Measurements from ENCODE around the gene RNU4-1.

RNU4-1 gene

DNA sequence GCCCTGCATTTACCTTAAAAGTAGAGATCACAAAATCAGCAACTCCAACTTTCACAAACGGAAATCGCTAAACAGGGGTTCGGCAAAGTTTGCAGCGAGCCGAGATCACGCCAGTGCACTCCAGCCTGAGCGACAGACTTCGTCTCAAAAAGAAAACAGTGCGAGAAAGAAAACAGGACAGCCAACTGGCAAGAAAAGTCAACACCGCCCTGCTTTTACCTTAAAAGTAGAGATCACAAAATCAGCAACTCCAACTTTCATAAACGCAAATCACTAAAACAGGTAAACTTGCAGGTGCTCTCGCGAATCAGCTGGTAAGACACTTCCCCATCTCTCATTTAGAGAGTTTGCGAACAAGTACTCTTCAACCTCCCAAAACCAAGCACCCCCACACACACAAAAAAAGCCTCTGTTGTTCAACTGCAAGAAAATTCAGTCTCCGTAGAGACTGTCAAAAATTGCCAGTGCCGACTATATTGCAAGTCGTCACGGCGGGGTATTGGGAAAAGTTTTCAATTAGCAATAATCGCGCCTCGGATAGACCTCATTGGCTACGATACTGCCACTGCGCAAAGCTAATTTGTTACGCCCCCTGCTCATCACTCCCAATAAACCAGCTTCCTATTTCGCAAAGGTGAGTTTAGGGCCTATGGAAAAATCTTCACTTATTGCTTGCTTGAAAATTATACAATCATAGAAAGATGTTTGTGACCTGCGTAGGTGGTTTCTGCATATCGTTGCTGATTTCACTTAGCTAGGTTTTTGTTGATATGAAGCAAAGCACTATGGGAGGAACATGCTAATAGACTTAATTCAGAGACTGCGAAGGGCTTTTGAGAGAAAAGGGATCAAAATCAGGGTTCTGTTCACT, at the start of gene RNU4-1:
Gene RNU4-1 (minus strand): TSS at position 577 of the 871 bp plus-strand sequence.
- H2AFZ ChIP-seq (ENCODE audit: low read length) = peak within 1 kb of the TSS; percentile 65; the same call in 1 of the 2 replicates

DNA sequence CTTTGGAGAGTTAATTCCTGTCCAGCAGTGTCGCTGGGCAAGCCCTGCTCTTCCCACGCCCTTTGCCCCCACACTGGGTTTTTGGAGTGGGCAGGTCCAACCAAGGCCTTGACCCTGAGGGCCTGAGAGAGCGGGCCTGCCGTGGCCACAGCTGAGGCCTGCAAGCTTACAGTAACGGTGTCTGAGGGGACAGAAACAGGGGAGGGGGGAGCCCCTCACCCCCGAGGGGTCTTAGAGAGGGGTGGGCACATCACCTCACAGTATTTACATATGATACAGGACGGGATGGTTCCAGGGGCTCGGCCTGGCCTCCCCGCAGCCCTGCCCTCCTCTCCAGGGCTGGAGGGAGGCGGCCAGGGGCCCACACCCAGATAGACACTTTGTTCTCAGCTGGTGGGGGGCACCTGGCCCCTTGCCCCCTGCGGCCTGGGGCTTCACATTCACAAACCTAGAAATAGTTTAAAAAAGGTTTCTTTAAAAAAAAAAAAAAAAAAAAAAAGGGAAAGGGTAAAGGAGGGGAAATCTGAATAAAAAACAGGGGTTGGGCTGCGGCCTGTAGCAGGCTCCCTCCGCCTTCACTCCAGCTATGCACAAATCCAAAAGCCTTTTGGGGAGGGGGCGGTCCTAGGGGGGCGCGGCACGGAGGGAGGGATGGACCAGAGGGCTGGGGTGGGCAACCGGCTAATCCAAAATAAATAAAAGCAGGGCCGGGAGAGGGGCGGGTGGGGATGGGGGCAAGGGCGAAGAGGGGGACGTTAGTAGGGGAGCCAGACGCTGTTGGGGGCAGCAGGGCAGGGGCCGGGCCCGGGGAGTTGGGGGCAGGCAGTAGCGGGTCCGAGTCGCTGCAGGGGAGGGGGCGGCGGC, 49.4 kb upstream of the RNU4-1 start:
- Histone ChIP-seq H3K27ac (ENCODE audit: low read length) (no peak overlapping the region), H4K20me1 (ENCODE audit: insufficient read depth, low read length) (no peaks in the 10 kb centered on the region), H3K9me3 (replicated peaks; ENCODE audit: insufficient read depth, low read length) (no peaks in the 10 kb centered on the region), H3K4me2 (ENCODE audit: low read depth, low read length) (no peak overlapping the region), H3K9ac (ENCODE audit: low read length) (no peak overlapping the region), H3K79me2 (ENCODE audit: low read length) (no peaks in the 10 kb centered on the region), H3F3A (ENCODE audit: insufficient read depth, low read length) (no peaks in the 10 kb centered on the region), H3K9me2 (replicated peaks; ENCODE audit: insufficient read depth, low read length) (no peaks in the 10 kb centered on the region), H3K4me3 (ENCODE audit: low read length) (no peak overlapping the region), H3K4me1 (ENCODE audit: low read length) (no peaks in the 10 kb centered on the region), H2AFZ (ENCODE audit: low read length) (no peak overlapping the region), H3K27me3 (replicated peaks; ENCODE audit: insufficient read depth, low read length) (no peaks in the 10 kb centered on the region), H3K36me3 (replicated peaks; ENCODE audit: insufficient read depth, low read length) (no peaks in the 10 kb centered on the region)
- no peak for DNase-seq
- TF ChIP-seq EZH2 (optimal IDR thresholded peaks at IDR 0.05; ENCODE audit: low read depth, low read length) (no peak), EZH2phosphoT487 (IDR thresholded peaks at IDR 0.05; ENCODE audit: low read length) (no peak)
- TF ChIP-seq, protein P1, sequence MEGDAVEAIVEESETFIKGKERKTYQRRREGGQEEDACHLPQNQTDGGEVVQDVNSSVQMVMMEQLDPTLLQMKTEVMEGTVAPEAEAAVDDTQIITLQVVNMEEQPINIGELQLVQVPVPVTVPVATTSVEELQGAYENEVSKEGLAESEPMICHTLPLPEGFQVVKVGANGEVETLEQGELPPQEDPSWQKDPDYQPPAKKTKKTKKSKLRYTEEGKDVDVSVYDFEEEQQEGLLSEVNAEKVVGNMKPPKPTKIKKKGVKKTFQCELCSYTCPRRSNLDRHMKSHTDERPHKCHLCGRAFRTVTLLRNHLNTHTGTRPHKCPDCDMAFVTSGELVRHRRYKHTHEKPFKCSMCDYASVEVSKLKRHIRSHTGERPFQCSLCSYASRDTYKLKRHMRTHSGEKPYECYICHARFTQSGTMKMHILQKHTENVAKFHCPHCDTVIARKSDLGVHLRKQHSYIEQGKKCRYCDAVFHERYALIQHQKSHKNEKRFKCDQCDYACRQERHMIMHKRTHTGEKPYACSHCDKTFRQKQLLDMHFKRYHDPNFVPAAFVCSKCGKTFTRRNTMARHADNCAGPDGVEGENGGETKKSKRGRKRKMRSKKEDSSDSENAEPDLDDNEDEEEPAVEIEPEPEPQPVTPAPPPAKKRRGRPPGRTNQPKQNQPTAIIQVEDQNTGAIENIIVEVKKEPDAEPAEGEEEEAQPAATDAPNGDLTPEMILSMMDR (IDR thresholded peaks at IDR 0.05; ENCODE audit: low read length) = no peak

More for the DNA sequence above, at the start of gene RNU4-1:
- Histone ChIP-seq H3K9me2 (replicated peaks; ENCODE audit: insufficient read depth, low read length) (no peaks in the 10 kb centered on the region), H3K9ac (ENCODE audit: low read length) (peak within 1 kb of the TSS; percentile 96), H3K4me1 (ENCODE audit: low read length) (no peaks in the 10 kb centered on the region), H3K4me2 (ENCODE audit: low read depth, low read length) (peak within 1 kb of the TSS; percentile 92), H3K4me3 (ENCODE audit: low read length) (peak within 1 kb of the TSS; percentile 59), H3K79me2 (ENCODE audit: low read length) (no peaks in the 10 kb centered on the region), H3K27me3 (replicated peaks; ENCODE audit: insufficient read depth, low read length) (no peaks in the 10 kb centered on the region), H3K27ac (ENCODE audit: low read length) (peak within 1 kb of the TSS; percentile 97), H4K20me1 (ENCODE audit: insufficient read depth, low read length) (no peaks in the 10 kb centered on the region), H3K9me3 (replicated peaks; ENCODE audit: insufficient read depth, low read length) (no peaks in the 10 kb centered on the region), H3F3A (ENCODE audit: insufficient read depth, low read length) (peaks cover 19% of the 10 kb centered on the region; the same call in 1 of the 2 replicates), H3K36me3 (replicated peaks; ENCODE audit: insufficient read depth, low read length) (no peaks in the 10 kb centered on the region)
- DNase-seq = peak; percentile 83
- TF ChIP-seq EZH2phosphoT487 (IDR thresholded peaks at IDR 0.05; ENCODE audit: low read length) (no peak), EZH2 (optimal IDR thresholded peaks at IDR 0.05; ENCODE audit: low read depth, low read length) (no peak)
- TF ChIP-seq, protein P1 (IDR thresholded peaks at IDR 0.05; ENCODE audit: low read length) = no peak

DNA sequence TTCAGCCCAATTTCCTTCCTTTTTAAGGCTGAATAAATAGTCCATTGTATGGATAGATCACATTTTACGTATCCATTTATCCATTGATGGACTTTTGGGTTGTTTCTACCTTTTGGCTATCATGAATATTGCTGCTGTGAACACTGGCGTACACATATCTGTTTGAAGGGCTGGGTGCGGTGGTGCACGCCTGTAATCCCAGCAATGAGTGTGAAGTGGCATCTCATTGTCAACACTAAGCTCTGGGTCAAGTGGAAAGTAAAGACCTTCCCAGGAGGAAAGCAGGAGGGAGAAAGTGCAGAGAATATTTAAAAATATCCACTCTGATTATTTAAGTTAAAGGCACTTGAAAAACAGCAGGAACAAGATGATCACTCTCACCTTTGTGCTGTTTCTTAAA, 46.2 kb upstream of the RNU4-1 start:
- TF ChIP-seq, protein P1 (IDR thresholded peaks at IDR 0.05; ENCODE audit: low read length) = no peak
- TF ChIP-seq EZH2 (optimal IDR thresholded peaks at IDR 0.05; ENCODE audit: low read depth, low read length) (no peak), EZH2phosphoT487 (IDR thresholded peaks at IDR 0.05; ENCODE audit: low read length) (no peak)
- H3K36me3 ChIP-seq (replicated peaks; ENCODE audit: insufficient read depth, low read length) = no peaks in the 10 kb centered on the region
- H3F3A ChIP-seq (ENCODE audit: insufficient read depth, low read length) = no peaks in the 10 kb centered on the region
- no peaks in the 10 kb centered on the region for H3K79me2 ChIP-seq (ENCODE audit: low read length)
- H3K27me3 ChIP-seq (replicated peaks; ENCODE audit: insufficient read depth, low read length) = no peaks in the 10 kb centered on the region
- no peaks in the 10 kb centered on the region for H4K20me1 ChIP-seq (ENCODE audit: insufficient read depth, low read length)
- no peaks in the 10 kb centered on the region for H3K4me1 ChIP-seq (ENCODE audit: low read length)
- H2AFZ ChIP-seq (ENCODE audit: low read length) = no peak overlapping the region
- no peaks in the 10 kb centered on the region for H3K9me3 ChIP-seq (replicated peaks; ENCODE audit: insufficient read depth, low read length)
- no peak for DNase-seq
- no peaks in the 10 kb centered on the region for H3K9me2 ChIP-seq (replicated peaks; ENCODE audit: insufficient read depth, low read length)
- no peak overlapping the region for H3K4me2 ChIP-seq (ENCODE audit: low read depth, low read length)
- no peak overlapping the region for H3K27ac ChIP-seq (ENCODE audit: low read length)
- no peak overlapping the region for H3K9ac ChIP-seq (ENCODE audit: low read length)
- H3K4me3 ChIP-seq (ENCODE audit: low read length) = no peak overlapping the region
